Ishikawa (cell line): ENCODE results near the gene RBM38.

ENCODE experiments used
- CEBPB ChIP-seq: IDR thresholded peaks from 2 replicates; pipeline ENCODE4 v1.6.1; 2012
- CREB1 ChIP-seq: IDR thresholded peaks from 2 replicates; pipeline ENCODE4 v1.6.1; 2012; ENCODE audit warnings: low read depth
- EGR1 ChIP-seq: IDR thresholded peaks from 2 replicates; pipeline ENCODE4 v1.6.1; 2012
- EP300 ChIP-seq: IDR thresholded peaks from 2 replicates; pipeline ENCODE4 v1.6.1; 2012; ENCODE audit warnings: borderline replicate concordance
- FOXM1 ChIP-seq: IDR thresholded peaks from 2 replicates; pipeline ENCODE4 v1.6.1; 2012; ENCODE audit warnings: low read depth, borderline replicate concordance
- MAX ChIP-seq: IDR thresholded peaks from 2 replicates; pipeline ENCODE4 v1.6.1; 2012
- NFIC ChIP-seq: IDR thresholded peaks from 2 replicates; pipeline ENCODE4 v1.6.1; 2012
- RAD21 ChIP-seq: IDR thresholded peaks from 2 replicates; pipeline ENCODE4 v1.6.1; 2012; ENCODE audit warnings: low read depth
- REST ChIP-seq: IDR thresholded peaks from 2 replicates; pipeline ENCODE4 v1.6.1; 2012; ENCODE audit warnings: low read depth, mild to moderate bottlenecking
- TAF1 ChIP-seq: IDR thresholded peaks from 2 replicates; pipeline ENCODE4 v1.6.1; 2012; ENCODE audit warnings: low read depth, mild to moderate bottlenecking
- TCF12 ChIP-seq: IDR thresholded peaks from 2 replicates; pipeline ENCODE4 v1.6.1; 2012; ENCODE audit warnings: low read depth
- TEAD4 ChIP-seq: IDR thresholded peaks from 2 replicates; pipeline ENCODE4 v1.6.1; 2012
- USF1 ChIP-seq: IDR thresholded peaks from 2 replicates; pipeline ENCODE4 v1.6.1; 2012
- YY1 ChIP-seq: IDR thresholded peaks from 2 replicates; pipeline ENCODE4 v1.6.1; 2012; ENCODE audit warnings: low read depth
- ZBTB7A ChIP-seq: IDR thresholded peaks from 2 replicates; pipeline ENCODE4 v1.6.1; 2012; ENCODE audit warnings: low read depth

RBM38 gene

DNA sequence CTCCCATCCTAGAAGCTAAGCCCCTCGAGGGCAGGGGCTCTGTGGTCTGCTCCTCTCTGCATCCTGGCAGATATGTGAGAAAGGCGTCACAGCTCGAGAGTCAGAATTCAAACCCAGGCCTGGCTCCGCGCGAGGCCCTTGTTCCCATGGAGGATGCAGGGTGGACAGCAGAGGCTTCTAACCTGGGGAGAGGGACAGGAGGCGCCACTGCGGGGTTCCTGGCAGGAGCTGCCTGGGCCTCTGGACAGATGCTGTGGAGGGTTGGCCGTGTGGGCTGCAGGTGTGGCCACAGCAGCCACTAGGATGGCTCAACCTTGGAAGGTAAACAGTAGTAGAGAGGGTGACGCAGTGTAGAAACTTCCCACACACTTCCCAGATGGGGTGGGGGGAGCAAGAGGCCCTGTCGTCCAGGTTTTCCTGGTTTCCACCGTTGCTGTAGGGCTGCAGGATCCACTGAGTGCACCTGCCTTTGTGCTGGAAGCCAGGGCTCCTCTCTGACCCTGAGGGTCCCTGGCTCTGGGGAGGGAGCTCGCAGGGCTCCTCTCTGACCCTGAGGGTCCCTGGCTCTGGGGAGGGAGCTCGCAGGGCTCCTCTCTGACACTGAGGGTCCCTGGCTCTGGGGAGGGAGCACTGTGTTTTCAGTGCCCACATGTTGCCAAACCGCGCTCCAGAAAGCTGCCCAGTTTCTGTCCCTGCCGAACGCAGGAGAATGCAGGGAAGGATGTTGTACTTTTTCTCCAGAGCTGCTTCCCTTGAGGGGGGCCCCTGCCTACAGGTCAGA lies 14.2 kb downstream of the RBM38 start:
- TF ChIP-seq YY1 (no peak), REST (no peak), MAX (no peak), TEAD4 (no peak), FOXM1 (no peak), ZBTB7A (no peak), RAD21 (no peak), TCF12 (no peak), EP300 (no peak), USF1 (no peak)

GRCh38 chr20:57407541-57407956 lies 16.4 kb downstream of the RBM38 start:
- TF ChIP-seq REST (no peak), USF1 (no peak), TCF12 (no peak), TEAD4 (no peak), EP300 (no peak), EGR1 (no peak), NFIC (no peak), RAD21 (no peak), MAX (no peak), YY1 (no peak), FOXM1 (no peak), ZBTB7A (no peak)

DNA sequence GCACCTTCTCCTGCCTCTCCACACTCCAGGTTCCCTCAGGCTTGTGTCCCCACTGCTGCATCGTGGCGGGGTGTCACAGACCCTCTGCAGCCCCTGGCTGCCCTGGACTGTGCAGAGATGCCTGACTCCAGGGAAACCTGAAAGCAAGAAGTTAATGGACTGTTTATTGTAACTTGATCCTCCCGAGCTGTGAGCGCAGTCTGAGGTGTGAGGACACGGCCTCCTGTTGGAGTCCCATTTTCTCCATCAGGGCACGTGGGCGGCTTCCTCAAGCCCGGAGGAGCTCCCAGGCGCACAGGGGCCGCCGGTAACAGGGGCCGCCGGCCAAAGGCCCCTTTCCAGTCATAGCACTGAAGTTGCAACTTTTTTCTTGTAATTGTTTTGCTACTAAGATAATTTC lies 16.9 kb downstream of the RBM38 start:
- TF ChIP-seq ZBTB7A: no peak
- no peak for TF ChIP-seq FOXM1
- TF ChIP-seq NFIC: no peak
- TF ChIP-seq MAX: peak; percentile 88
- no peak for TF ChIP-seq CEBPB

DNA sequence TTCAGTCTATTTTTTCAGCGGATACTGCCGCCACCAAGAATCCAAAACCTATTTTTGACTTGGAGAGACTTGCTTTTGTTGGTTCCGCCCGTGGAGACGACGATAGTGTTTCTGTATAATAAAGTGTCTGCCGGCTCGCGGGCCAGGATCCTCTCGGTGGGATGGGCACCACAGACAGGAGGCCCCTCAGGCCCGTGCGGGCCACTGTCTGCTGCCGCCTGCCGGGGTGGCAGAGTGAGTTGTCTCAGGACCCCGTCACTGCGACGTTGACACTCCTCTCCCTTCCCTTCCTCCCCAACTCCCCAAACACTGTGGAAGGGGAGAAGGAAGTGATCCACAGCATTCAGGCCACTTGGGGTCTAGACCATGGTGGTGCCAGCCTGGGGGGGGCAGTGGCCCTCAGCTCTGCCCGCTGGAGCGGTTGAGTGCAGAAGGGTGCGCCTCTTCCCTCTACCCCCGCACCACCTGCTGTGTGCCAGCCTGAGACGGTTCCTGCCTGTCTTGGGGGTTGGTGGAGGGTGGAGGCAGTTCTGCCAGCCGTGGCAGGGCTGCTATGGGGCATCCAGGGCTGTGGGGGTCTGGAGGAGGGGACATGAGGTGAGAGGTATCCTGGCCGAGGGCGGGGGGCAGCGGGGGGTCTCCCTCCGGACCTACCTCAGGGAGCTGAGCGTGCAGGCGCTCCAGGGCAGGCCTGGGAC lies 17.5 kb downstream of the RBM38 start:
- TF ChIP-seq EP300 (no peak), NFIC (no peak), MAX (no peak), RAD21 (no peak), REST (no peak), YY1 (no peak), TEAD4 (no peak), TCF12 (no peak), USF1 (no peak), EGR1 (no peak), FOXM1 (no peak), CREB1 (no peak), ZBTB7A (no peak), CEBPB (no peak), TAF1 (no peak)
